Endothelial cell of umbilical vein (primary cell): ENCODE measurements around the gene PLXNA3. TPM values are rescaled to one million over a fixed set of nuclear protein-coding genes. Genes with fewer than 3 reads are reported as not detected.

Experiments used
- BruUV-seq: library from RNA; stranded (reverse); fragments of 400-500 nt; replicated peaks from 2 replicates; lab custom pipeline; 2021; lab: Mats Ljungman, UMichigan
- CTCF ChIA-PET: fragments of 300-600, 350-600 bp; sonication (Branson Sonifier 250); formaldehyde crosslinking; loops from one replicate; lab custom pipeline; 2021; ENCODE audit warnings: antibody characterized with exemption, inconsistent platforms; lab: Charles Lee
- POLR2A ChIA-PET: fragments of 300-600, 350-600 bp; sonication (Branson Sonifier 250); formaldehyde crosslinking; loops from one replicate; lab custom pipeline; 2021; ENCODE audit warnings: antibody characterized with exemption, inconsistent platforms; lab: Charles Lee
- DNase-seq: peaks from one replicate; pipeline ENCODE4 v3.0.0-alpha.2; 2011; ENCODE audit warnings: low read depth, low spot score
- FAIRE-seq: peaks from 2 replicates; lab custom pipeline; 2011; peaks lifted over from hg19 to GRCh38; lab: Jason Lieb, UNC
- H2AFZ ChIP-seq: 2 replicates; pipeline ENCODE4 v1.6.0; 2012; ENCODE audit warnings: low read depth, low read length, control low read depth, inconsistent platforms
- H3K27ac ChIP-seq: 2 replicates; pipeline ENCODE4 v1.5.1; 2011; ENCODE audit warnings: low read depth, mild to moderate bottlenecking, control low read depth, low read length, moderate library complexity; ENCODE audit not compliant: insufficient read depth
- H3K27me3 ChIP-seq, 2 experiments: 2 replicates each; pipeline versions ENCODE4 v1.6.0 to v1.6.1; 2011; ENCODE audit warnings: low read length in 2 of 2, mixed read lengths in 1 of 2; ENCODE audit not compliant: control insufficient read depth in 2 of 2, insufficient read depth in 2 of 2
- H3K36me3 ChIP-seq, 2 experiments: 2 replicates in 1 of 2; 3 replicates in 1 of 2; pipeline ENCODE4 v1.5.1; 2011; ENCODE audit warnings: low read length in 2 of 2, mild to moderate bottlenecking in 1 of 2, moderate library complexity in 1 of 2; ENCODE audit not compliant: control insufficient read depth in 2 of 2, insufficient read depth in 2 of 2; ENCODE audit errors: extremely low read depth in 1 of 2
- H3K4me1 ChIP-seq: 3 replicates; pipeline ENCODE4 v1.5.1; 2011; ENCODE audit warnings: mild to moderate bottlenecking, low read length; ENCODE audit not compliant: control insufficient read depth, insufficient read depth; ENCODE audit errors: extremely low read depth
- H3K4me2 ChIP-seq: 2 replicates; pipeline ENCODE4 v1.6.1; 2011; ENCODE audit warnings: low read length, control low read depth, mixed read lengths; ENCODE audit not compliant: insufficient read depth
- H3K4me3 ChIP-seq, 3 experiments: fragments of 200-600 bp in 1 of 3; sonication (generic), shearing (Covaris generic) in 1 of 3; replicated peaks in 1 of 3; 2 replicates each; pipeline ENCODE4 v1.5.1; 2011 to 2016; ENCODE audit warnings: control low read depth in 3 of 3, low read length in 3 of 3, mild to moderate bottlenecking in 2 of 3, inconsistent platforms in 1 of 3, low read depth in 1 of 3, moderate library complexity in 1 of 3; ENCODE audit not compliant: insufficient read depth in 1 of 3
- H3K79me2 ChIP-seq: 2 replicates; pipeline ENCODE4 v1.6.0; 2012; ENCODE audit warnings: low read length, inconsistent platforms; ENCODE audit not compliant: control insufficient read depth, insufficient read depth
- H3K9ac ChIP-seq: replicated peaks from 2 replicates; pipeline ENCODE3; 2011; ENCODE audit warnings: low read length, control low read depth; ENCODE audit not compliant: insufficient read depth; ENCODE audit errors: extremely low read depth
- H3K9me1 ChIP-seq: replicated peaks from 3 replicates; pipeline ENCODE4 v1.6.0; 2011; ENCODE audit warnings: mild to moderate bottlenecking, low read length; ENCODE audit not compliant: control insufficient read depth, insufficient read depth; ENCODE audit errors: extremely low read depth
- H3K9me3 ChIP-seq: replicated peaks from 2 replicates; pipeline ENCODE4 v1.5.1; 2012; ENCODE audit warnings: low read length, inconsistent platforms; ENCODE audit not compliant: control insufficient read depth, insufficient read depth
- H4K20me1 ChIP-seq: replicated peaks from 2 replicates; pipeline ENCODE3; 2011; ENCODE audit warnings: mild to moderate bottlenecking, low read length; ENCODE audit not compliant: control insufficient read depth, insufficient read depth; ENCODE audit errors: extremely low read depth
- CTCF ChIP-seq, 2 donors: IDR thresholded peaks; 1 replicate in 1 of 2; 2 replicates in 1 of 2; pipeline ENCODE4 v1.5.1; 2011; ENCODE audit warnings: low read length in 2 of 2, mild to moderate bottlenecking in 2 of 2, moderate library complexity in 2 of 2, control low read depth in 1 of 2, inconsistent platforms in 1 of 2, low read depth in 1 of 2; ENCODE audit not compliant: insufficient read depth in 1 of 2; ENCODE audit errors: extremely low read depth in 1 of 2
- EZH2 ChIP-seq: IDR thresholded peaks from 2 replicates; pipeline ENCODE4 v1.6.1; 2012; ENCODE audit warnings: borderline replicate concordance, low read depth, mild to moderate bottlenecking, moderate library complexity, low read length, inconsistent platforms; ENCODE audit not compliant: severe bottlenecking
- FOS ChIP-seq: IDR thresholded peaks from 2 replicates; pipeline ENCODE4 v1.6.1; 2011; ENCODE audit warnings: mild to moderate bottlenecking, low read length, moderate library complexity, borderline replicate concordance; ENCODE audit not compliant: insufficient read depth
- GATA2 ChIP-seq: IDR thresholded peaks from 2 replicates; pipeline ENCODE4 v1.7.0; 2011; ENCODE audit warnings: low read depth, mild to moderate bottlenecking, moderate library complexity, mixed read lengths, low read length; ENCODE audit not compliant: insufficient read length, insufficient read depth
- JUN ChIP-seq: IDR thresholded peaks from 2 replicates; pipeline ENCODE4 v1.6.1; 2011; ENCODE audit warnings: borderline replicate concordance, low read depth; ENCODE audit not compliant: insufficient read length, insufficient read depth
- MAX ChIP-seq: IDR thresholded peaks from 2 replicates; pipeline ENCODE4 v1.6.1; 2011; ENCODE audit not compliant: insufficient read depth, insufficient read length
- MYC ChIP-seq: IDR thresholded peaks from one replicate; pipeline ENCODE4 v1.6.1; 2011; ENCODE audit warnings: mild to moderate bottlenecking, low read depth, low read length
- POLR2A ChIP-seq: IDR thresholded peaks from 2 replicates; pipeline ENCODE4 v1.6.1; 2012; ENCODE audit warnings: low read depth, mild to moderate bottlenecking, control low read depth, low read length
- POLR2AphosphoS5 ChIP-seq: IDR thresholded peaks from 2 replicates; pipeline ENCODE4 v1.6.1; 2012; ENCODE audit warnings: low read depth, mild to moderate bottlenecking, control low read depth, low read length, moderate library complexity; ENCODE audit not compliant: insufficient read depth
- dilution Hi-C: fragments of 300-500 bp; cut with MboI; formaldehyde crosslinking; loops from one replicate; pipeline ENCODE4 v1.15.0; 2019; ENCODE audit warnings: low sequenced_read_pairs; ENCODE audit not compliant: extremely low pct_ligation_motif_present
- intact Hi-C: fragments of 100-400 bp; cut with micrococcal nuclease; formaldehyde crosslinking; loops from one replicate; pipeline ENCODE4 v1.10.0; 2022
- polyA plus RNA-seq, 4 experiments: library from polyadenylated mRNA; depleted of rRNA in 3 of 4; stranded (reverse) in 3 of 4; unstranded in 1 of 4; fragments of >200 nt; gene quantifications; 2 replicates each; pipeline versions ENCODE4 v1.2.1 to v1.2.3, GENCODE V29; 2011 to 2012; ENCODE audit warnings: missing spikeins in 1 of 4
- total RNA-seq: library from RNA; stranded (reverse); gene quantifications from 2 replicates; pipeline ENCODE4 v1.2.3, GENCODE V29; 2021

PLXNA3 gene
- total and polyA plus RNA-seq, 2 donors (not counting 3 experiments of a cell fraction or from before 2014, with no cell fraction given), result 56.8 to 58.6 TPM

GRCh38 chrX:154430479-154430878, 27.6 kb upstream of the PLXNA3 start:
- Histone ChIP-seq H4K20me1 (no peaks in the 10 kb centered on the region), H3K27ac (peak overlapping the region; percentile 8), H3K9me3 (no peaks in the 10 kb centered on the region), H3K27me3 (no peaks in the 10 kb centered on the region), H3K4me3 (no peak overlapping the region), H3K4me2 (no peak overlapping the region), H3K79me2 (peaks cover 23% of the 10 kb centered on the region), H3K9ac (no peak overlapping the region), H3K36me3 (peaks cover 2 to 26% of the 10 kb centered on the region in 2 experiments), H2AFZ (no peak overlapping the region), H3K4me1 (peaks cover 28% of the 10 kb centered on the region), H3K9me1 (no peaks in the 10 kb centered on the region)
- ChIA-PET CTCF (interaction anchor here (1.2 kb wide), 1 partner anchor 57 kb away, joined by 3 read pairs; no protein-coding TSS in a partner anchor), POLR2A (interaction anchor here (0.6 kb wide), 1 partner anchor 29 kb away, joined by 7 read pairs; no protein-coding TSS in a partner anchor)
- intact Hi-C loops (no loop called here), dilution Hi-C loops (no loop called here)
- FAIRE-seq (peak; percentile 90), DNase-seq (no peak)
- TF ChIP-seq MAX (no peak), POLR2AphosphoS5 (no peak), GATA2 (no peak), MYC (no peak)
- BruUV-seq, result no TSS peak

GRCh38 chrX:154430916-154431315, 27.2 kb upstream of the PLXNA3 start:
- Histone ChIP-seq H3K27ac (peak overlapping the region; percentile 8), H3K9ac (no peak overlapping the region), H3K79me2 (peaks cover 23% of the 10 kb centered on the region), H3K4me2 (no peak overlapping the region), H4K20me1 (no peaks in the 10 kb centered on the region), H3K4me1 (peaks cover 28% of the 10 kb centered on the region), H2AFZ (no peak overlapping the region), H3K9me3 (no peaks in the 10 kb centered on the region), H3K36me3 (peaks cover 2 to 26% of the 10 kb centered on the region in 2 experiments), H3K27me3 (no peaks in the 10 kb centered on the region), H3K9me1 (no peaks in the 10 kb centered on the region), H3K4me3 (no peak overlapping the region)
- TF ChIP-seq POLR2AphosphoS5 (no peak), MAX (no peak), EZH2 (no peak), FOS (no peak), GATA2 (no peak), MYC (no peak), CTCF (IDR thresholded peaks at IDR 0.05; ENCODE audit: extremely low read depth in 1 of 2, insufficient read depth in 1 of 2, low read depth in 1 of 2, low read length in 2 of 2) (no peak), POLR2A (no peak), JUN (no peak)
- ChIA-PET CTCF (interaction anchor here (1.2 kb wide), 1 partner anchor 58 kb away, joined by 3 read pairs; no protein-coding TSS in a partner anchor), POLR2A (no interaction called here)
- intact Hi-C loops (no loop called here), dilution Hi-C loops (no loop called here)
- no peak for DNase-seq
- peak; percentile 80 for FAIRE-seq
- no TSS peak for BruUV-seq
